Activated T-cell treated with anti-CD3 and anti-CD28 coated beads for 48 hours (primary cell): ENCODE results near the gene ATXN2L.
"Not testable (repeated sequence)": the region's sequence is repeated elsewhere in the genome, so short reads cannot be mapped to it uniquely, and the experiment has no call there.

Experiments used
- DNase-seq: peaks from one replicate; pipeline ENCODE4 v3.0.0-alpha.2; 2020; ENCODE audit warnings: low read depth

The ATXN2L gene

GRCh38 chr16:28869201-28869600 lies 46.4 kb downstream of the ATXN2L start:
- no peak for DNase-seq

- DNase-seq = no peak
These were observed 50.2 kb downstream of the ATXN2L start for GRCh38 chr16:28872952-28873351.

GRCh38 chr16:28873543-28874201 lies 50.9 kb downstream of the ATXN2L start:
- DNase-seq = peak; percentile 57

- DNase-seq = no peak
These were observed 51.6 kb downstream of the ATXN2L start for GRCh38 chr16:28874406-28874805.

- DNase-seq = no peak
These were observed 52.6 kb downstream of the ATXN2L start for GRCh38 chr16:28875134-28876018.

- no peak for DNase-seq
These were observed 53.3 kb downstream of the ATXN2L start for GRCh38 chr16:28876019-28876659.

GRCh38 chr16:28876973-28877654 lies 54.3 kb downstream of the ATXN2L start:
- no peak for DNase-seq

GRCh38 chr16:28877655-28878000 lies 54.8 kb downstream of the ATXN2L start:
- no peak for DNase-seq

GRCh38 chr16:28878083-28878926 lies 55.5 kb downstream of the ATXN2L start, which contains the start of gene ATP2A1:
Gene ATP2A1, plus strand, starts transcription at chr16:28878488. Its CDS starts 184 bp downstream, at chr16:28878672.
- no peak for DNase-seq

- no peak for DNase-seq
These were observed 56.6 kb downstream of the ATXN2L start for GRCh38 chr16:28879261-28879840.

GRCh38 chr16:28879841-28880588 lies 57.2 kb downstream of the ATXN2L start:
- DNase-seq = peak; percentile 92

GRCh38 chr16:28880589-28880915 lies 57.8 kb downstream of the ATXN2L start:
- DNase-seq = no peak

GRCh38 chr16:28880955-28881354 lies 58.2 kb downstream of the ATXN2L start:
- DNase-seq = no peak

- not testable (repeated sequence) for DNase-seq
These were observed 58.8 kb downstream of the ATXN2L start for GRCh38 chr16:28881565-28881964.

GRCh38 chr16:28882551-28883160 lies 59.9 kb downstream of the ATXN2L start:
- DNase-seq = no peak

- DNase-seq = no peak
These were observed 60.6 kb downstream of the ATXN2L start for GRCh38 chr16:28883221-28883996.

- DNase-seq = no peak
These were observed 61.2 kb downstream of the ATXN2L start for GRCh38 chr16:28884045-28884444.
